Stimulated activated naive CD8-positive, alpha-beta T cell treated with anti-CD3 and anti-CD28 coated beads, Interleukin-15, Interleukin-2, amounts not matched to agents 100 ng/mL and 50 ng/mL, for 24 hours (primary cell): ENCODE measurements around the gene MIA2.
"Not testable (repeated sequence)": the region's sequence is repeated elsewhere in the genome, so short reads cannot be mapped to it uniquely, and the experiment has no call there.

Experiments used
- H3K27ac Mint-ChIP-seq: one replicate; pipeline ENCODE4 v1.8.0; 2021; ENCODE audit warnings: mild to moderate bottlenecking, mixed read lengths
- H3K27me3 Mint-ChIP-seq: one replicate; pipeline ENCODE4 v1.8.0; 2021; ENCODE audit warnings: mixed read lengths
- H3K36me3 Mint-ChIP-seq: one replicate; pipeline ENCODE4 v1.8.0; 2021; ENCODE audit warnings: low read depth, mixed read lengths
- H3K4me1 Mint-ChIP-seq: one replicate; pipeline ENCODE4 v1.8.0; 2021; ENCODE audit warnings: low read depth, mixed read lengths
- H3K4me3 Mint-ChIP-seq: one replicate; pipeline ENCODE4 v1.8.0; 2021; ENCODE audit warnings: mild to moderate bottlenecking, mixed read lengths
- H3K9me3 Mint-ChIP-seq: one replicate; pipeline ENCODE4 v1.8.0; 2021; ENCODE audit warnings: mixed read lengths

Gene MIA2

GRCh38 chr14:39272918-39273317 lies 39.2 kb downstream of the MIA2 start:
- Mint-ChIP-seq H3K4me3 (no peak overlapping the region), H3K9me3 (peaks cover 3% of the 10 kb centered on the region), H3K4me1 (peaks cover 82% of the 10 kb centered on the region), H3K36me3 (no peaks in the 10 kb centered on the region), H3K27ac (peak overlapping the region; percentile 33), H3K27me3 (no peaks in the 10 kb centered on the region)

DNA sequence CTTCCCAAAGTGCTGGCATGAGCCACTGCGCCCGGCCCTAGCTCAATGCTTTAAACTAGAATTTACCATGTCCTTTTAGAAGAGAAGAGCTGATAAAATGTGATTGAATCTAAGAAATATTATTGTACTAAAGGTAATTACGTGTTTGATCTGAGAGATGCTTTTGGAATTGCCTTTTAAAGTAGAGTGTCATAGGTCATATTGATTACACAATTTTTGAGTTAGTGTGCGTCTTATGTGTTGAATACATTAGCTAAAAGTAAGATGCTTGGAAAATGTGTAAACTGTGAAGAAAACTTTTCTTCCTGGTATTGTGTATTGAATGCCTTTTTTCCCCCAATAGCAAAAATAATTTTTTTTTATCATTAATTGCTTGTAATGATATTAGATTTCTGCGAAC lies 41.7 kb downstream of the MIA2 start:
- Mint-ChIP-seq H3K4me1 (peaks cover 71% of the 10 kb centered on the region), H3K27me3 (no peaks in the 10 kb centered on the region), H3K36me3 (peaks cover 22% of the 10 kb centered on the region), H3K4me3 (no peak overlapping the region), H3K9me3 (peaks cover 3% of the 10 kb centered on the region), H3K27ac (peak overlapping the region; percentile 36)

- Mint-ChIP-seq H3K4me3 (no peak overlapping the region), H3K4me1 (peaks cover 65% of the 10 kb centered on the region), H3K27ac (no peak overlapping the region), H3K27me3 (no peaks in the 10 kb centered on the region), H3K9me3 (peaks cover 3% of the 10 kb centered on the region), H3K36me3 (peaks cover 28% of the 10 kb centered on the region)
Measured at GRCh38 chr14:39276005-39276404, 42.3 kb downstream of the MIA2 start.

DNA sequence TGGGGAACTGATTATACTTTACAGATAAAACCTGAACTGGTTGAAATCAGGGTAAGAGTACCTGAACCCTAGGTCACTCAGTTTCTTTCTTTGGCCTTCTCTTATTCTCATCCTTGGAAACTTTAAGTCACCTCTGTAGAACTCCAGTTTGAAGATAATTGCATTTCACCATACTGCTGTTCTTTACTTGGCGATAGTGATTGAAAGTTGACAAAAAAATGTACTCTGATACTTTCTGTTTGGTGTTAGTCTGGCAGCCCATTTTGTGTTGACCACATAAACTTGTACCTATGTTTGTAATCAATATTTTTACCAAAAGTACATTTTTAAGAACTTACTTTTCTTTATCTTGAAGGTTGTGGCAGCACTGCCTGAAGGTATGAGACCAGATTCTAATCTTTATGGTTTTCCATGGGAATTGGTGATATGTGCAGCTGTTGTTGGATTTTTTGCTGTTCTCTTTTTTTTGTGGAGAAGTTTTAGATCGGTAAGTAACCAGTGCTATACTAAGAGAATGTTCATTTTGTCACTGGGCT lies 42.9 kb downstream of the MIA2 start:
- Mint-ChIP-seq H3K9me3 (peaks cover 3% of the 10 kb centered on the region), H3K27me3 (no peaks in the 10 kb centered on the region), H3K4me3 (no peak overlapping the region), H3K4me1 (peaks cover 58% of the 10 kb centered on the region), H3K36me3 (peaks cover 33% of the 10 kb centered on the region), H3K27ac (peak overlapping the region; percentile 41)

DNA sequence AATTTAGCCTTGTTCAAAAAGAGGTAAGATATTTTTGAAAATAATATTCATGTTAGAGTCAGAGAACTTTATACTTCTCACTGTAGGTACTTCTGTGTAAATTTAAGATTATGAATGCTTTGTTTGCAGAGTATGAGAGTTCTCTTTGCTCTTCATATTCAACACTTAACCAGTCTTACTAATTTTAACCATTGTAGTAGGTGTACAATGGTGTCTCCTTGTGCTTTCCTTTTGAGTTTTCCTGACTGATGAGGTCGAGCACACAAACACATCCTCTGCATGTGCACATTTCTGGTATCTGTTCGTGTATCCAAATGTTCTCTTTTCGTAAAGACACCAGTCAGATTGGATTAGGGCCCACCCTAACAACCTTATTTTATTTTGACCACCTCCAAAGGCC lies 45.8 kb downstream of the MIA2 start:
- peaks cover 32% of the 10 kb centered on the region for H3K4me1 Mint-ChIP-seq
- peaks cover 57% of the 10 kb centered on the region for H3K36me3 Mint-ChIP-seq
- H3K4me3 Mint-ChIP-seq, result no peak overlapping the region
- H3K27ac Mint-ChIP-seq, result no peak overlapping the region
- H3K9me3 Mint-ChIP-seq, result no peaks in the 10 kb centered on the region
- H3K27me3 Mint-ChIP-seq, result no peaks in the 10 kb centered on the region

- H3K4me3 Mint-ChIP-seq, H3K9me3 Mint-ChIP-seq, H3K27me3 Mint-ChIP-seq: not testable (repeated sequence)
- Mint-ChIP-seq H3K36me3 (peaks cover 58% of the 10 kb centered on the region), H3K4me1 (peaks cover 25% of the 10 kb centered on the region), H3K27ac (peak overlapping the region; percentile 22)
Measured at GRCh38 chr14:39280678-39281077, 47.0 kb downstream of the MIA2 start.

DNA sequence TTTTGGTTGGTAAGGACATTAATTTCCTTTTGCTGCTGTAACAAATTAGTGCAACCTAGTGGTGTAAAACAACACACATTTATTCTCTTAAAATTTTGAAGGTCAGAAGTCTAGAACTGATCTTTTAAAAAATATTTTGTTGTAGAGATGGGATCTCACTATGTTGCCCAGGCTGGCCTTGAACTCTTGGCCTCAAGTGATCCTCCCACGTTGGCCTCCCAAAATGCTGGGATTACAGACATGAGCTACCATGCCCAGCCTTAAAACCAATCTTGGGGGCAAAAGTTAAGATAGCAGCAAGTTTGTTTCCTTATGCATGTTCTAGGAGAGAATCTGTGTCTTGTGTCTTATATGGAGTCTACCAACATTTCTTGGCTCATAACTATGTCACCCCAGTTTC lies 55.8 kb downstream of the MIA2 start:
- no peak overlapping the region for H3K27ac Mint-ChIP-seq
- no peaks in the 10 kb centered on the region for H3K9me3 Mint-ChIP-seq
- H3K4me3 Mint-ChIP-seq, result no peak overlapping the region
- no peaks in the 10 kb centered on the region for H3K27me3 Mint-ChIP-seq
- H3K36me3 Mint-ChIP-seq, result peaks cover 40% of the 10 kb centered on the region
- no peaks in the 10 kb centered on the region for H3K4me1 Mint-ChIP-seq

DNA sequence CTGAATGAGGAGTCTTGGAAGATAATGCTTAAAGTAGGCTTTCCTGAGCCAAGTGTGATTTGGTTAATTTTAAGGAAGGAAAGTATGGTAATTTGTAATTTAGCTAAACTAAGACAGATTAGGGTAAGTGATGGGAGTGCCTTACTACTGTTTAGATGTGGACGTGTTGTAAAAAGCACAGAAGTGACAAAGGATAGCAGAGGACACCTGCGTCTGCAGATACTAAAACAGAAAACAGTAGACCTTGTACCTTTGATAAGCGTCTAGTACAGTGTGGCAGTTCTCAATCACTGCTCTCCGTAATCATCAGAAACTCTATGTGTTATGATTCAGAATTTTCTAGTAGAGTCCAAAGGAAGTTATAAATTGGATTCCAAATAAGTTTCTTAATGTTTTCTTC lies 58.0 kb downstream of the MIA2 start:
- Mint-ChIP-seq H3K4me1 (no peaks in the 10 kb centered on the region), H3K9me3 (no peaks in the 10 kb centered on the region), H3K27me3 (no peaks in the 10 kb centered on the region), H3K4me3 (no peak overlapping the region), H3K36me3 (peaks cover 43% of the 10 kb centered on the region), H3K27ac (no peak overlapping the region)

DNA sequence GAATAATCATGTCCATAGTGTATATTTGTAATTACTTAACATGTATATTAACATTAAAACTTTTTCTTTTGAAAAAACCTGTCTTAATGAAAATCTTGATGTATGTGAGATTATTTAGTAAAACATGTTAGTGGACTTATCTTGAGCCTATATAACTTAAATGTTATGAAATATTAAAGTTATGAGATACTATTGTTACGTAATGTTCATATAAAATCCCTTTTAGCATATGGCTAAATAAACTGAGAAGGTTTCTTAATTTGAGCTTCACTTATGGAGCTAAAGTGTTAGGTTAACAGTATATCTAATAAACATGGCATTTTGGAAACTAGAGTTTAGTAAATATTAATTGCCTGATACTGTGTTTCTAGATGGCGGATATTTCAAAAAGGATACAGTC lies 59.9 kb downstream of the MIA2 start:
- H3K4me1 Mint-ChIP-seq, result no peaks in the 10 kb centered on the region
- H3K27ac Mint-ChIP-seq, result no peak overlapping the region
- H3K4me3 Mint-ChIP-seq, result no peak overlapping the region
- no peaks in the 10 kb centered on the region for H3K27me3 Mint-ChIP-seq
- H3K36me3 Mint-ChIP-seq, result peaks cover 46% of the 10 kb centered on the region
- no peaks in the 10 kb centered on the region for H3K9me3 Mint-ChIP-seq

DNA sequence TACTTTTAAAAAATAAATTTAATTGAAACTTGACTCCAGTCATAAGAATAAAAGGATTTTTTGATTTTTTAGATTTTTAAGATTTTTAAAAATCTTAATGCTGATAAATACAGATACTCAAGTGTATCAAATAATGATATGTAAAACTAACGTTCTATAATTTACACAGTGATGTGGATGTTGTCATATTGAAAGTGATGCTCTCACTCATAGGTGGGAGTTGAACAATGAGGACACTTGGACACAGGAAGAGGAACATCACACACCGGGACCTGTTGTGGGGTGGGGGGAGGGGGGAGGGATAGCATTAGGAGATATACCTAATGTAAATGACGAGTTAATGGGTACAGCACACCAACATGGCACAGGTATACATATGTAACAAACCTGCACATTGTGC lies 66.7 kb downstream of the MIA2 start:
- not testable (repeated sequence) for H3K27me3 Mint-ChIP-seq, H3K4me3 Mint-ChIP-seq, H3K4me1 Mint-ChIP-seq, H3K9me3 Mint-ChIP-seq, H3K27ac Mint-ChIP-seq
- peaks cover 62% of the 10 kb centered on the region for H3K36me3 Mint-ChIP-seq

- peaks cover 59% of the 10 kb centered on the region for H3K36me3 Mint-ChIP-seq
- H3K4me3 Mint-ChIP-seq, result no peak overlapping the region
- peaks cover 6% of the 10 kb centered on the region for H3K4me1 Mint-ChIP-seq
- no peaks in the 10 kb centered on the region for H3K27me3 Mint-ChIP-seq
- no peaks in the 10 kb centered on the region for H3K9me3 Mint-ChIP-seq
- no peak overlapping the region for H3K27ac Mint-ChIP-seq
Measured at GRCh38 chr14:39302124-39302810, 68.6 kb downstream of the MIA2 start.

DNA sequence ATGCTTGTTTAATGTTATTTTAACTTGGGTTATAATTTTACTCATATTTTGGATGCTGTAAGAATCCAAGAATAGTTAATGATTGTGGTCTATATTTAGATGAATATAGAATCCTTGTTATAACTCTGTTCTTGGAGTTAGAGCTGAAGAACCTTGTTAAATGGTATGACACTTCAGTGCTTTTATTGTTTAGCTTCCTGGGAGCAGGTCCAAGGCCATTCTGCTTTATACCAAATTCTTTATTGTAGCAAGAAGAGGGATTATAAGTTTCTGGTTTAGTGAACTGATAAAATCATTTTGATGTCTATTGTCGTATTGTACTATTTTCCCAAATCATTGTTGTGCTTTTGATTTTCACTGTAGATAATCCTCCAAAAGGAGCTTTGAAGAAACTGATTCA lies 69.4 kb downstream of the MIA2 start:
- H3K9me3 Mint-ChIP-seq, result no peaks in the 10 kb centered on the region
- no peaks in the 10 kb centered on the region for H3K27me3 Mint-ChIP-seq
- peaks cover 6% of the 10 kb centered on the region for H3K4me1 Mint-ChIP-seq
- peaks cover 57% of the 10 kb centered on the region for H3K36me3 Mint-ChIP-seq
- no peak overlapping the region for H3K4me3 Mint-ChIP-seq
- H3K27ac Mint-ChIP-seq, result no peak overlapping the region

DNA sequence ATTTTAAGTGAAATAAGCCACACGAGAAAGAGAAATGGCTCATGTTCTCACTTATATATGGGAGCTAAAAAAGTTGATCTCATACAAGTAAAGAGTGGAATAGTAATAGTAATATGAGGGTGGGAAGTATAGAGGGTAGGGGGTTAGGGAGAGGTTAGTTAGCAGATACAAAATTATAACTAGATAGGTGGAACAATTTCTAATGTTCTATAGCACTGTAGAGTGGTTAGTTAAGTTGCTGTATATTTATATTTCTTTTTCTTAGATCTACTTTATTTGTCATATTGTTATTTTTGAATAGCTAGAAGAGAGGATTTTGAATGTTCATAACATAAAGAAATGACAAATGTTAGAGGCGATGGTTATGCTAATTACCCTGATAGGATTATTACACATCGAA lies 74.1 kb downstream of the MIA2 start:
- peaks cover 69% of the 10 kb centered on the region for H3K36me3 Mint-ChIP-seq
- no peak overlapping the region for H3K4me3 Mint-ChIP-seq
- H3K4me1 Mint-ChIP-seq, result peaks cover 3% of the 10 kb centered on the region
- H3K9me3 Mint-ChIP-seq, result no peaks in the 10 kb centered on the region
- H3K27ac Mint-ChIP-seq, result no peak overlapping the region
- no peaks in the 10 kb centered on the region for H3K27me3 Mint-ChIP-seq

DNA sequence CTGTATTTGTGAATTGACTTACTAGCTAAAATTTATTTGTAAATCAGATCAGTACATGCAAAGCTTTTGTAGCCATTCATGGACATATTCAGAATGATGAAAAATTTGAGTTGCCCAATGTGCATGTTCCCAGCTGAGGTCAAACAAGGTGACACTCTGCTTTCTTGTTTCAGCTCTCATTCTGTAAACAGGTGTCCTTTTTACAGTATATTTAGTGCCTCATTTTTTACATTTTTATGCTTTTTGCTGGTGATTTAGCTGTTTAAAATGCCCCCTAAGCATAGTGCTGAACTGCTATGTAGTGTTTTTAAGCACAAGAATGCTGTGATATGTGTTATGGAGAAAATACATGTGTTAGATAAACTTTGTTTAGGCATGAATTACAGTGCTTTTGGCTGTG lies 76.3 kb downstream of the MIA2 start:
- Mint-ChIP-seq H3K27me3 (no peaks in the 10 kb centered on the region), H3K4me3 (no peak overlapping the region), H3K27ac (no peak overlapping the region), H3K36me3 (peaks cover 49% of the 10 kb centered on the region), H3K9me3 (no peaks in the 10 kb centered on the region), H3K4me1 (peaks cover 3% of the 10 kb centered on the region)

DNA sequence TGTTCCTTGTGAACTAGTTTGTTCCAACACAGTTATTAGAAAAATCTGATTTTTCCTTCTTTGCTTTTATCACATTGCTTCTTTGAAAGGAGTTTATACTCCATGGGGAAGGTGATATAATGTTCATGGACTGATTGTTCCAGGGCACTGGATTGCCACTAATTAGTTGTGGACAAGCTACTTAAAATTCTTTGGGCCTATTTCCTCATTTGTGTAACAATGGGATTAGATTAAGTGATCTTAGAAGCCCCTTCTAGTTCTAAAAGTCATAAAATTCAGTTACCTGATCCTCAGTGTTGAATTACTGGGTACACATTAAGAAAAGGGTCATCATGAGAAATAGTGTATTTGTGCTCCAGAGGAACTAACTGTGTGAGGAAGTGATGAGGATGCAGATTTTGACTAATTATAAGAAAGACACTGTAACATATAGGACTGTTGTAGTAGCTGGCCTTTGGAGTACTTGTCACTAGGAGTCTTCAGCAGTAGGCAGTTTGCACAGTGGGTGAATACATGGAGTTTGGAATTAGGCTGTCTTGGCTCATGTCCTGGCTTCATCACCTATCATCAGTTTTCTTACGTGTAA lies 82.2 kb downstream of the MIA2 start:
- Mint-ChIP-seq H3K4me1 (no peaks in the 10 kb centered on the region), H3K36me3 (peaks cover 38% of the 10 kb centered on the region), H3K27ac (no peak overlapping the region), H3K9me3 (no peaks in the 10 kb centered on the region), H3K27me3 (no peaks in the 10 kb centered on the region), H3K4me3 (no peak overlapping the region)
